Measurements from ENCODE around the gene APEH.
A peak's percentile ranks its signal among the peaks of the same experiment; 100 is the strongest.

The APEH gene

GRCh38 chr3:49722896-49723295, 48.7 kb downstream of the APEH start:
- H3K9ac ChIP-seq (ENCODE audit: low read length) = peak overlapping the region; percentile 98
- peaks cover 53% of the 10 kb centered on the region for H3K36me3 ChIP-seq (replicated peaks; ENCODE audit: low read depth, low read length)

GRCh38 chr3:49723296-49723627, 49.1 kb downstream of the APEH start:
- H3K9me3 ChIP-seq (ENCODE audit: insufficient read depth, low read length) = no peaks in the 10 kb centered on the region
- H3K4me3 ChIP-seq (ENCODE audit: low read length) = peak overlapping the region; percentile 93
- H3K4me1 ChIP-seq (ENCODE audit: low read length) = peaks cover 17% of the 10 kb centered on the region
- peak overlapping the region; percentile 41; the same call in 1 of the 2 replicates for H2AFZ ChIP-seq (ENCODE audit: low read depth, low read length)
- H3K4me2 ChIP-seq (ENCODE audit: low read length) = peak overlapping the region; percentile 93
- H3K27me3 ChIP-seq (ENCODE audit: low read depth, low read length) = no peaks in the 10 kb centered on the region
- H3K36me3 ChIP-seq (replicated peaks; ENCODE audit: low read depth, low read length) = peaks cover 49% of the 10 kb centered on the region
- no peaks in the 10 kb centered on the region for H4K20me1 ChIP-seq (ENCODE audit: insufficient read depth, low read length)
- peak overlapping the region; percentile 98 for H3K9ac ChIP-seq (ENCODE audit: low read length)
- TF ChIP-seq EZH2phosphoT487 (IDR thresholded peaks at IDR 0.05; ENCODE audit: low read depth) (no peak), CTCF (IDR thresholded peaks at IDR 0.05; ENCODE audit: low read depth, low read length) (no peak)
- H3K27ac ChIP-seq (ENCODE audit: low read length) = peak overlapping the region; percentile 78
- H3K79me2 ChIP-seq (ENCODE audit: low read length) = peaks cover 25% of the 10 kb centered on the region

More at GRCh38 chr3:49722896-49723295, 48.7 kb downstream of the APEH start:
- H3K4me1 ChIP-seq (ENCODE audit: low read length) = peaks cover 17% of the 10 kb centered on the region
- H3K79me2 ChIP-seq (ENCODE audit: low read length) = peaks cover 25% of the 10 kb centered on the region
- H4K20me1 ChIP-seq (ENCODE audit: insufficient read depth, low read length) = no peaks in the 10 kb centered on the region
- no peaks in the 10 kb centered on the region for H3K27me3 ChIP-seq (ENCODE audit: low read depth, low read length)
- peak overlapping the region; percentile 93 for H3K4me3 ChIP-seq (ENCODE audit: low read length)
- H2AFZ ChIP-seq (ENCODE audit: low read depth, low read length) = no peak overlapping the region
- H3K9me3 ChIP-seq (ENCODE audit: insufficient read depth, low read length) = no peaks in the 10 kb centered on the region
- peak overlapping the region; percentile 78 for H3K27ac ChIP-seq (ENCODE audit: low read length)
- TF ChIP-seq CTCF (IDR thresholded peaks at IDR 0.05; ENCODE audit: low read depth, low read length) = no peak
- TF ChIP-seq EZH2phosphoT487 (IDR thresholded peaks at IDR 0.05; ENCODE audit: low read depth) = no peak
- peak overlapping the region; percentile 93 for H3K4me2 ChIP-seq (ENCODE audit: low read length)

- no peak for TF ChIP-seq CTCF (IDR thresholded peaks at IDR 0.05; ENCODE audit: low read depth, low read length)
- TF ChIP-seq EZH2phosphoT487 (IDR thresholded peaks at IDR 0.05; ENCODE audit: low read depth) = no peak
- Histone ChIP-seq H2AFZ (ENCODE audit: low read depth, low read length) (peak within 1 kb of the TSS; percentile 63), H3K9ac (ENCODE audit: low read length) (peak within 1 kb of the TSS; percentile 98), H3K27me3 (ENCODE audit: low read depth, low read length) (no peaks in the 10 kb centered on the region), H3K27ac (ENCODE audit: low read length) (peak within 1 kb of the TSS; percentile 85), H3K36me3 (replicated peaks; ENCODE audit: low read depth, low read length) (peaks cover 44% of the 10 kb centered on the region), H3K4me1 (ENCODE audit: low read length) (peaks cover 17% of the 10 kb centered on the region), H3K79me2 (ENCODE audit: low read length) (peaks cover 25% of the 10 kb centered on the region), H3K9me3 (ENCODE audit: insufficient read depth, low read length) (no peaks in the 10 kb centered on the region), H3K4me2 (ENCODE audit: low read length) (peak within 1 kb of the TSS; percentile 94), H4K20me1 (ENCODE audit: insufficient read depth, low read length) (no peaks in the 10 kb centered on the region), H3K4me3 (ENCODE audit: low read length) (peak within 1 kb of the TSS; percentile 93)
Observed at GRCh38 chr3:49723628-49724551, 49.7 kb downstream of the APEH start, which contains the start of gene GMPPB. TSS of gene GMPPB (minus strand) at chr3:49723951. CDS start at chr3:49723726, 225 bp downstream.

- Histone ChIP-seq H3K79me2 (ENCODE audit: low read length) (peaks cover 25% of the 10 kb centered on the region), H3K4me3 (ENCODE audit: low read length) (peak overlapping the region; percentile 93), H3K4me1 (ENCODE audit: low read length) (peaks cover 17% of the 10 kb centered on the region), H3K9me3 (ENCODE audit: insufficient read depth, low read length) (no peaks in the 10 kb centered on the region), H4K20me1 (ENCODE audit: insufficient read depth, low read length) (no peaks in the 10 kb centered on the region), H3K27me3 (ENCODE audit: low read depth, low read length) (no peaks in the 10 kb centered on the region), H3K9ac (ENCODE audit: low read length) (peak overlapping the region; percentile 97), H3K4me2 (ENCODE audit: low read length) (peak overlapping the region; percentile 94), H3K36me3 (replicated peaks; ENCODE audit: low read depth, low read length) (peaks cover 40% of the 10 kb centered on the region), H2AFZ (ENCODE audit: low read depth, low read length) (peak overlapping the region; percentile 63; the same call in 1 of the 2 replicates), H3K27ac (ENCODE audit: low read length) (peak overlapping the region; percentile 85)
- TF ChIP-seq CTCF (IDR thresholded peaks at IDR 0.05; ENCODE audit: low read depth, low read length) = no peak
- TF ChIP-seq EZH2phosphoT487 (IDR thresholded peaks at IDR 0.05; ENCODE audit: low read depth) = no peak
Observed at GRCh38 chr3:49724586-49724985, 50.4 kb downstream of the APEH start.
